A549 treated with dexamethasone at 1 μM for 4 hours (cell line): Measurements from ENCODE around the gene PALS1. TPM values are rescaled to one million over a fixed set of nuclear protein-coding genes. Genes with fewer than 3 reads are reported as not detected.

Experiments used
- total RNA-seq: library from RNA; stranded (reverse); fragments of 200-300 nt; extraction: Qiagen RNA extraction; gene quantifications from 5 replicates; pipeline ENCODE4 v1.2.3, GENCODE V29; 2022

The PALS1 gene
- 13.6 to 18.1 TPM (median 15.7 TPM) in 5 replicates for total RNA-seq

GRCh38 chr14:67241411-67242167, at the start of gene PALS1:
Gene PALS1, plus strand, starts transcription at chr14:67241435. Its CDS starts 37,736 bp downstream, at chr14:67279171.

Other genes with a start within 250 kb of the PALS1 start
- gene GARIN2, start 52.0 kb upstream of the PALS1 start, total RNA-seq, result 0.06 to 0.07 TPM (median 0.06 TPM) in 3 of 5 replicates, not detected in the others
- 70.2 to 105 TPM (median 75.5 TPM) in 5 replicates for gene ATP6V1D, start 118.4 kb downstream of the PALS1 start, total RNA-seq
- 231 to 354 TPM (median 245 TPM) in 5 replicates for gene EIF2S1, start 118.9 kb downstream of the PALS1 start, total RNA-seq
- 15.0 to 25.3 TPM (median 16.8 TPM) in 5 replicates for gene PLEK2, start 170.7 kb downstream of the PALS1 start, total RNA-seq
- gene TMEM229B, start 247.3 kb downstream of the PALS1 start, total RNA-seq, result 0.13 to 0.24 TPM (median 0.21 TPM) in 5 replicates